ENCODE results near the gene MYRFL. TPM values are rescaled to one million over a fixed set of nuclear protein-coding genes. Genes with fewer than 3 reads are reported as not detected.
"Not testable (repeated sequence)": the region's sequence is repeated elsewhere in the genome, so short reads cannot be mapped to it uniquely, and the experiment has no call there.

Gene MYRFL
- total and polyA plus RNA-seq, 3 experiments from 2014 or later, result not detected

DNA sequence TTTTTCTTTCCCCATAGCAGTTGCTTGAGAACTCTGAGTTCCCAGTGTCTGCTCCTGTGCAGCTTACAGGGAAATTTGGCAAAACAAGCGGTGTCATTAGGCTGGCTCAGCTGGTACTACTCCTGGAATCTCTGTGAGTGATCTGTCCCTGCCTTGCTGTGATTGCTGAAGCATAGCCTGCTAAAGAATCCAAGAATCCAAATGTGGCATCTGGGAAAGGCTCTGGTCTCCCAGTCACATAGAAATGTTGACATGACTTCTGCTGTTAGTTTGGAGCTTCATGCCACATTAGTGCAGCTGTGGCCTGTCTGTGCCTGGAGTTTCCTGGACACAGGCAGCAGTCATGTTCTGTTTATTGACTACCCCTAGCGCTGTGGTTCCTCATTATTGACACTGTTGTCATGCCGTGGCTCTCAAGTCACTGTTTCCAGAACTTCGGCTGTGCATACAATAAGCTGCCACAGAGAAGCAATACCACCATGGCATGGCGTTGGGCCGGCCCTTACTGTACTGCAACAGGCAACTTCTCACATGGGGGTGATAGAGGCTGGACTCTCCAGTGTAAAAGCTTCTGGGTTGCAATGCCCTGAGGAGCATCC lies 166.8 kb downstream of the MYRFL start:
- Mint-ChIP-seq H3K27me3 (peaks cover 0 to 7% of the 10 kb centered on the region in 2 donors), H3K9me3 (peaks cover 0 to 7% (median 3%) of the 10 kb centered on the region in 5 donors), H3K27ac (no peak overlapping the region), H3K36me3 (no peaks in the 10 kb centered on the region), H3K4me1 (no peaks in the 10 kb centered on the region), H3K4me3 (no peak overlapping the region)
- H3K9me3 ChIP-seq (ENCODE audit: low read length), result no peaks in the 10 kb centered on the region
- H3K4me1 ChIP-seq (ENCODE audit: insufficient read depth, low read length), result no peaks in the 10 kb centered on the region
- DNase-seq, result no peak
- no peaks in the 10 kb centered on the region for H3K36me3 ChIP-seq (ENCODE audit: insufficient read depth, low read length)
- ChIA-PET POLR2A (no interaction called here), CTCF (no interaction called here)
- H3K4me3 ChIP-seq (ENCODE audit: low read length), result no peak overlapping the region
- no peak overlapping the region for H3K27ac ChIP-seq (ENCODE audit: low read depth, low read length)
- H3K27me3 ChIP-seq (ENCODE audit: insufficient read depth, low read length, poor library complexity, severe bottlenecking), result no peaks in the 10 kb centered on the region

DNA sequence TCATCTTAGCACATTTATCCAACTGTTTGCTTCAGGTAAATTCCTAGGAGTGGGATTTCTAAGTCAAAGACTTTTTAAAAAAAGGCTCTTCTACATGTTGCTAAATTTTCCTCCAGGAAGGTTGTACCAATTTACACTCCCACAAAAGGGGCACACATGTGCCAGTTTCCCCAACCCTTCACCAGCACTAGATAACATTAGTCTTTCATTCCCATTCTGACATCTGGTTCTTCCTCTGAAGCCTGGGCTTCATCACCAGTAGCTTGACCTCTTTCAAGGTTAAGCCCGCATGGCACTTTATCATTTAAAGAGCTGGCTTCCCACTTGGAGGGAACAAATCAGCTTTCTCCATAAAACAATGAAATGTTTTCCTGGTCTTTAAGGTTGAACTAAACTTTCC lies 168.4 kb downstream of the MYRFL start:
- CTCF ChIA-PET, result no interaction called here
- H3K27ac Mint-ChIP-seq, result no peak overlapping the region
- H3K36me3 Mint-ChIP-seq, result no peaks in the 10 kb centered on the region

DNA sequence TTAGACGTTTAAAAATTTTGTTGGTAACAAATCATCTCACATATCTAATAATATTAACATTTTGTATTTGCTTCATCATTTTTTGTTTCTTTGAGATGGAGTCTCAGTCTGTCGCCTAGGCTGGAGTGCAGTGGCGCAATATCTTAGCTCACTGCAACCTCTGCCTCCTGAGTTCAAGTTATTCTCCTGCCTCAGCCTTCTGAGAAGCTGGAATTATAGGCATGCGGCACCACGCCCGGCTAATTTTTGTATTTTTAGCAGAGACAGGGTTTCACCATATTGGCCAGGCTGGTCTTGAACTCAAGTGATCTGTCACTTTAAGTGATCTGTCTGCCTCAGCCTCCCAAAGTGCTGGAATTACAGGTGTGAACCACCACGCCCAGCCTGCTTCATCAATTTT lies 169.1 kb downstream of the MYRFL start:
- H3K4me1 ChIP-seq (ENCODE audit: insufficient read depth, low read length); H3K4me3 Mint-ChIP-seq; H3K36me3 ChIP-seq (ENCODE audit: insufficient read depth, low read length); H3K4me1 Mint-ChIP-seq; H3K9me3 ChIP-seq (ENCODE audit: low read length); H3K36me3 Mint-ChIP-seq; H3K4me3 ChIP-seq (ENCODE audit: low read length); POLR2A ChIA-PET; H3K27ac ChIP-seq (ENCODE audit: low read depth, low read length); H3K27me3 ChIP-seq (ENCODE audit: insufficient read depth, low read length, poor library complexity, severe bottlenecking); H3K27ac Mint-ChIP-seq; DNase-seq: not testable (repeated sequence)
- peaks cover 0 to 10% (median 3%) of the 10 kb centered on the region in 5 donors for H3K9me3 Mint-ChIP-seq
- CTCF ChIA-PET, result interaction anchor here (1.1 kb wide), 1 partner anchor 10 kb away, joined by 3 read pairs; no protein-coding TSS in a partner anchor
- H3K27me3 Mint-ChIP-seq, result peaks cover 0 to 10% of the 10 kb centered on the region in 2 donors

More for the DNA sequence above, 168.4 kb downstream of the MYRFL start:
- Histone ChIP-seq H3K4me3 (ENCODE audit: low read length) (no peak overlapping the region), H3K27me3 (ENCODE audit: insufficient read depth, low read length, poor library complexity, severe bottlenecking) (no peaks in the 10 kb centered on the region), H3K9me3 (ENCODE audit: low read length) (no peaks in the 10 kb centered on the region), H3K36me3 (ENCODE audit: insufficient read depth, low read length) (no peaks in the 10 kb centered on the region), H3K27ac (ENCODE audit: low read depth, low read length) (no peak overlapping the region), H3K4me1 (ENCODE audit: insufficient read depth, low read length) (no peaks in the 10 kb centered on the region)
- POLR2A ChIA-PET, result no interaction called here
- Mint-ChIP-seq H3K27me3 (peaks cover 0 to 10% of the 10 kb centered on the region in 2 donors), H3K9me3 (peaks cover 0 to 10% (median 3%) of the 10 kb centered on the region in 5 donors), H3K4me1 (no peaks in the 10 kb centered on the region), H3K4me3 (no peak overlapping the region)
- DNase-seq, result no peak

- POLR2A ChIA-PET, result no interaction called here
These were observed 169.7 kb downstream of the MYRFL start for GRCh38 chr12:69994724-69995173.

GRCh38 chr12:69996241-69996640 lies 171.2 kb downstream of the MYRFL start:
- H3K4me1 ChIP-seq (ENCODE audit: insufficient read depth, low read length), result no peaks in the 10 kb centered on the region
- no peaks in the 10 kb centered on the region for H3K27me3 ChIP-seq (ENCODE audit: insufficient read depth, low read length, poor library complexity, severe bottlenecking)
- no peak overlapping the region for H3K27ac Mint-ChIP-seq
- ChIA-PET CTCF (no interaction called here), POLR2A (no interaction called here)
- no peak for DNase-seq
- no peaks in the 10 kb centered on the region for H3K9me3 ChIP-seq (ENCODE audit: low read length)
- no peaks in the 10 kb centered on the region for H3K36me3 Mint-ChIP-seq
- H3K4me3 Mint-ChIP-seq, result no peak overlapping the region
- peaks cover 0 to 12% of the 10 kb centered on the region in 2 donors for H3K27me3 Mint-ChIP-seq
- no peaks in the 10 kb centered on the region for H3K36me3 ChIP-seq (ENCODE audit: insufficient read depth, low read length)
- no peaks in the 10 kb centered on the region for H3K4me1 Mint-ChIP-seq
- peaks cover 0 to 10% (median 3%) of the 10 kb centered on the region in 5 donors for H3K9me3 Mint-ChIP-seq
- no peak overlapping the region for H3K4me3 ChIP-seq (ENCODE audit: low read length)
- no peak overlapping the region for H3K27ac ChIP-seq (ENCODE audit: low read depth, low read length)

More at GRCh38 chr12:69994724-69995173, 169.7 kb downstream of the MYRFL start:
- no peak overlapping the region for H3K27ac Mint-ChIP-seq
- no peak overlapping the region for H3K4me3 Mint-ChIP-seq
- Histone ChIP-seq H3K27ac (ENCODE audit: low read depth, low read length) (no peak overlapping the region), H3K27me3 (ENCODE audit: insufficient read depth, low read length, poor library complexity, severe bottlenecking) (no peaks in the 10 kb centered on the region), H3K9me3 (ENCODE audit: low read length) (no peaks in the 10 kb centered on the region), H3K4me3 (ENCODE audit: low read length) (no peak overlapping the region), H3K36me3 (ENCODE audit: insufficient read depth, low read length) (no peaks in the 10 kb centered on the region), H3K4me1 (ENCODE audit: insufficient read depth, low read length) (no peaks in the 10 kb centered on the region)
- H3K4me1 Mint-ChIP-seq, result no peaks in the 10 kb centered on the region
- no peak for DNase-seq
- H3K9me3 Mint-ChIP-seq, result peaks cover 0 to 10% (median 3%) of the 10 kb centered on the region in 5 donors
- CTCF ChIA-PET, result interaction anchor here (1.1 kb wide), 1 partner anchor 11 kb away, joined by 3 read pairs; no protein-coding TSS in a partner anchor
- H3K36me3 Mint-ChIP-seq, result no peaks in the 10 kb centered on the region
- H3K27me3 Mint-ChIP-seq, result peaks cover 0 to 12% of the 10 kb centered on the region in 2 donors

DNA sequence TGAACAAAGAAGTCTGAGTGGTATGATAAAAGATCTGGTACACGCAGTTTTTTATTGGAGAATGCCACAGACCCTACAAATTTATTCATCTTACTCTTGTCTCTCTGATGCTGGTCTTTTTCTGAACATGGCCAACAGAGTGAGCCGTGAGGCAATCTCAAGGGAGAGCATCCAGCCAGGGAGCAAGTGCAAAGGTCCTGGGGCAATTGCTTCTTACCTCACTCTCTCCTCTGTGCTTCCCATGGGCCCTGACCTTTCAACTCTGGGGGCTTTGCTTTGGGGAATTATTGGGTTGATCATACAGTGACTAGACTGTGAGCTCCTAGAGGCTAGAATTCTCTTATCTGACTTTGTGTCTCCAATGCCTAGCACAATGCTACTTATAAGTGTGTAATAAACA lies 171.7 kb downstream of the MYRFL start:
- no peak overlapping the region for H3K4me3 Mint-ChIP-seq
- Histone ChIP-seq H3K4me3 (ENCODE audit: low read length) (no peak overlapping the region), H3K27ac (ENCODE audit: low read depth, low read length) (no peak overlapping the region), H3K27me3 (ENCODE audit: insufficient read depth, low read length, poor library complexity, severe bottlenecking) (no peaks in the 10 kb centered on the region), H3K36me3 (ENCODE audit: insufficient read depth, low read length) (no peaks in the 10 kb centered on the region), H3K9me3 (ENCODE audit: low read length) (no peaks in the 10 kb centered on the region), H3K4me1 (ENCODE audit: insufficient read depth, low read length) (no peaks in the 10 kb centered on the region)
- no peak for DNase-seq
- H3K27ac Mint-ChIP-seq, result no peak overlapping the region
- POLR2A ChIA-PET, result no interaction called here
- H3K4me1 Mint-ChIP-seq, result no peaks in the 10 kb centered on the region
- CTCF ChIA-PET, result no interaction called here
- peaks cover 0 to 10% (median 3%) of the 10 kb centered on the region in 5 donors for H3K9me3 Mint-ChIP-seq
- H3K27me3 Mint-ChIP-seq, result peaks cover 0 to 12% of the 10 kb centered on the region in 2 donors
- H3K36me3 Mint-ChIP-seq, result no peaks in the 10 kb centered on the region

- ChIA-PET CTCF (no interaction called here), POLR2A (no interaction called here)
- H3K9me3 ChIP-seq (ENCODE audit: low read length), result no peaks in the 10 kb centered on the region
- no peaks in the 10 kb centered on the region for H3K4me1 ChIP-seq (ENCODE audit: insufficient read depth, low read length)
- H3K4me3 ChIP-seq (ENCODE audit: low read length), result no peak overlapping the region
- H3K9me3 Mint-ChIP-seq, result peaks cover 0 to 10% (median 2%) of the 10 kb centered on the region in 5 donors
- H3K27me3 Mint-ChIP-seq, result peaks cover 0 to 10% of the 10 kb centered on the region in 2 donors
- DNase-seq, result no peak
- H3K36me3 ChIP-seq (ENCODE audit: insufficient read depth, low read length), result no peaks in the 10 kb centered on the region
- H3K36me3 Mint-ChIP-seq, result no peaks in the 10 kb centered on the region
- no peak overlapping the region for H3K4me3 Mint-ChIP-seq
- no peak overlapping the region for H3K27ac ChIP-seq (ENCODE audit: low read depth, low read length)
- no peaks in the 10 kb centered on the region for H3K4me1 Mint-ChIP-seq
- H3K27me3 ChIP-seq (ENCODE audit: insufficient read depth, low read length, poor library complexity, severe bottlenecking), result no peaks in the 10 kb centered on the region
- H3K27ac Mint-ChIP-seq, result no peak overlapping the region
These were observed 173.0 kb downstream of the MYRFL start for GRCh38 chr12:69998011-69998410.

DNA sequence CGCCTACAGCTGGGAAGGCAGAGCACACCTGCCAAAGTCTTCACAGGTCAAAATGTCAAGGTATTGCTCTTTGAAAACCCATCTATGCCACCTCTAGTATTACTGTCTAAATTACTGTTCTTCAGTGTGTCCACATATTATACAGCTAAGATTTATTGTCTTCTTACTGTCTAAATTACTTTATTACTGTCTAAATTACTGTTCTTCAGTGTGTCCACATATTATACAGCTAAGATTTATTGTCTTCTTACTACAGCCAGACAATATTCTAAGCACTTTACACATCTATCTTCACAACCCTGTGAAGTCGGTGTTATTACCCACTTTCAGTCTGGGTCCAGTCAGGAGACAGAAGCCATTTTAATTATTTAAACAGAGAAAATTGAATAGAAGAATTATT lies 173.9 kb downstream of the MYRFL start:
- Mint-ChIP-seq H3K27ac (no peak overlapping the region), H3K27me3 (peaks cover 5 to 7% of the 10 kb centered on the region in 2 donors), H3K4me1 (no peaks in the 10 kb centered on the region), H3K4me3 (no peak overlapping the region), H3K9me3 (peaks cover 0 to 6% (median 0%) of the 10 kb centered on the region in 5 donors), H3K36me3 (no peaks in the 10 kb centered on the region)
- no peaks in the 10 kb centered on the region for H3K4me1 ChIP-seq (ENCODE audit: insufficient read depth, low read length)
- POLR2A ChIA-PET, result no interaction called here
- no peak overlapping the region for H3K4me3 ChIP-seq (ENCODE audit: low read length)
- H3K36me3 ChIP-seq (ENCODE audit: insufficient read depth, low read length), result no peaks in the 10 kb centered on the region
- no peaks in the 10 kb centered on the region for H3K9me3 ChIP-seq (ENCODE audit: low read length)
- no peak for DNase-seq
- H3K27me3 ChIP-seq (ENCODE audit: insufficient read depth, low read length, poor library complexity, severe bottlenecking), result no peaks in the 10 kb centered on the region
- no peak overlapping the region for H3K27ac ChIP-seq (ENCODE audit: low read depth, low read length)
- CTCF ChIA-PET, result no interaction called here

All from CD8-positive, alpha-beta memory T cell (primary cell).